ENCODE results near the gene NMNAT2. TPM values are rescaled to one million over a fixed set of nuclear protein-coding genes. Genes with fewer than 3 reads are reported as not detected.

Gene NMNAT2
- total RNA-seq, 1 experiment from 2014 or later, result 8.8 TPM

GRCh38 chr1:183285256-183285655, 132.9 kb downstream of the NMNAT2 start:
- no peaks in the 10 kb centered on the region; the same call in 1 of the 2 replicates for H3K27me3 Mint-ChIP-seq (ENCODE audit: low read depth)

More at GRCh38 chr1:183285256-183285655, 132.9 kb downstream of the NMNAT2 start:
- ATAC-seq (no peak), DNase-seq (ENCODE audit: low spot score) (no peak)
- Mint-ChIP-seq H3K4me1 (peaks cover 17% of the 10 kb centered on the region), H3K4me3 (no peak overlapping the region), H3K36me3 (peaks cover 4% of the 10 kb centered on the region; the same call in 1 of the 2 replicates), H3K27ac (no peak overlapping the region), H3K9me3 (peaks cover 4% of the 10 kb centered on the region)
- TF ChIP-seq ZNF232 (CRISPR knock-in tag; IDR thresholded peaks at IDR 0.05) (no peak), NR2C2 (CRISPR knock-in tag; IDR thresholded peaks at IDR 0.05) (no peak), HMGXB4 (CRISPR knock-in tag; IDR thresholded peaks at IDR 0.05) (no peak), AR (CRISPR knock-in tag; IDR thresholded peaks at IDR 0.05) (no peak), OVOL2 (CRISPR knock-in tag; IDR thresholded peaks at IDR 0.05; ENCODE audit: borderline replicate concordance) (no peak), ATF6 (CRISPR knock-in tag; IDR thresholded peaks at IDR 0.05) (no peak), ZNF219 (CRISPR knock-in tag; IDR thresholded peaks at IDR 0.05; ENCODE audit: borderline replicate concordance) (no peak), SMAD4 (CRISPR knock-in tag; IDR thresholded peaks at IDR 0.05) (no peak), NFE2L1 (CRISPR knock-in tag; IDR thresholded peaks at IDR 0.05) (no peak), KAT7 (CRISPR knock-in tag; IDR thresholded peaks at IDR 0.05; ENCODE audit: borderline replicate concordance) (no peak), FOXJ3 (CRISPR knock-in tag; IDR thresholded peaks at IDR 0.05; ENCODE audit: borderline replicate concordance) (no peak), CBFB (CRISPR knock-in tag; IDR thresholded peaks at IDR 0.05; ENCODE audit: low read depth) (no peak), CREM (CRISPR knock-in tag; IDR thresholded peaks at IDR 0.05) (no peak), ZMAT4 (CRISPR knock-in tag; IDR thresholded peaks at IDR 0.05) (no peak), SOX15 (CRISPR knock-in tag; IDR thresholded peaks at IDR 0.05) (no peak), MXD4 (CRISPR knock-in tag; IDR thresholded peaks at IDR 0.05; ENCODE audit: borderline replicate concordance) (no peak), ZNF425 (CRISPR knock-in tag; conservative IDR thresholded peaks at IDR 0.05) (no peak), GABPB1 (CRISPR knock-in tag; IDR thresholded peaks at IDR 0.05) (no peak), ZBTB21 (CRISPR knock-in tag; IDR thresholded peaks at IDR 0.05; ENCODE audit: borderline replicate concordance) (no peak)
- POLR2A ChIA-PET, result no interaction called here
- CTCF ChIA-PET, result interaction anchor here (1.0 kb wide), 1 partner anchor 21 kb away, joined by 4 read pairs; no protein-coding TSS in a partner anchor
